Right lobe of liver (tissue), 6 donors: ENCODE measurements around the gene CDKAL1. TPM values are rescaled to one million over a fixed set of nuclear protein-coding genes. Genes with fewer than 3 reads are reported as not detected.

Experiments
- ATAC-seq, 4 donors: fragments of 200-7000 bp; cut with Tn5 transposase; one replicate each; pipeline ENCODE4 v1.9.1; 2020; ENCODE audit warnings: mild to moderate bottlenecking in 4 of 4, moderate library complexity in 4 of 4
- DNase-seq, 3 donors: peaks; one replicate each; pipeline ENCODE4 v3.0.0-alpha.2; 2020
- H3K27ac ChIP-seq, 3 donors: fragments of 200-600 bp; one replicate each; pipeline ENCODE4 v1.8.0; 2022
- H3K27me3 ChIP-seq, 2 donors: fragments of 200-600 bp; one replicate each; pipeline ENCODE4 v1.8.0; 2022
- H3K36me3 ChIP-seq, 4 donors: fragments of 200-600 bp; sonication (generic) in 1 of 4; one replicate each; pipeline versions ENCODE4 v1.5.1 to v1.8.0; 2017 to 2022; ENCODE audit warnings: control low read depth in 1 of 4
- H3K4me1 ChIP-seq, 4 donors: fragments of 200-600 bp; sonication (generic) in 1 of 4; one replicate each; pipeline versions ENCODE4 v1.5.1 to v1.8.0; 2017 to 2022; ENCODE audit warnings: control low read depth in 1 of 4
- H3K4me3 ChIP-seq, 3 donors: fragments of 200-600 bp; one replicate each; pipeline ENCODE4 v1.8.0; 2022
- H3K9me3 ChIP-seq, 4 donors: fragments of 200-600 bp; sonication (generic) in 1 of 4; one replicate each; pipeline versions ENCODE4 v1.5.1 to v1.8.0; 2017 to 2022; ENCODE audit warnings: control low read depth in 1 of 4
- CTCF ChIP-seq, 4 donors: fragments of 200-600 bp in 3 of 4; fragments of 450-650 bp in 1 of 4; IDR thresholded peaks; one replicate each; pipeline versions ENCODE4 v1.5.1 to v1.8.0; 2016 to 2022; ENCODE audit warnings: antibody characterized with exemption in 4 of 4, mild to moderate bottlenecking in 2 of 4
- POLR2A ChIP-seq: fragments of 450-650 bp; IDR thresholded peaks from one replicate; pipeline ENCODE4 v1.6.1; 2017; ENCODE audit warnings: antibody characterized with exemption, mild to moderate bottlenecking
- WGBS: methylation state at CpG from one replicate; pipeline ENCODE4 v1.1.6; 2018; ENCODE audit warnings: low coverage, low lambda C conversion rate; ENCODE audit not compliant: insufficient coverage; ENCODE audit errors: missing lambda C conversion rate; 5-methylcytosine and 5-hydroxymethylcytosine counted together
- intact Hi-C, 2 donors: fragments of 100-400 bp; cut with DNase I; formaldehyde crosslinking; loops; one replicate each; pipeline versions ENCODE4 v1.11.2 to v1.14.1; 2022
- total RNA-seq, 6 experiments: library from RNA; depleted of rRNA in 2 of 6; stranded (reverse); fragments of >200 nt in 2 of 6; fragmentation: NEBNext Ultra II Directional in 3 of 6; extraction: Animal tissue kit (Norgen Biotek cat#: 25700) in 3 of 6; gene quantifications; one replicate each; pipeline versions ENCODE4 v1.1.0 to v1.2.4, GENCODE V29; 2016 to 2023
- donor health status: DM: no; HTN: yes; CAD: no.
- donor health status: DM: no; HTN: no; CAD: no.
- donor health status: DM: no; HTN: no; CAD: no.
- donor health status: DM: no; HTN: yes; CAD: no.
- donor health status: DM: no; HTN: yes; CAD: no.

Gene CDKAL1
- total RNA-seq, 6 experiments from 2014 or later, result 4.5 to 7.0 (median 6.2) TPM

- Histone ChIP-seq H3K4me3 (no peak overlapping the region), H3K4me1 (peaks cover 0 to 17% (median 0%) of the 10 kb centered on the region in 4 donors), H3K9me3 (no peaks in the 10 kb centered on the region), H3K27ac (no peak overlapping the region), H3K27me3 (no peaks in the 10 kb centered on the region), H3K36me3 (no peaks in the 10 kb centered on the region)
- intact Hi-C loops, result no loop called here
- no peak for ATAC-seq
- TF ChIP-seq CTCF (IDR thresholded peaks at IDR 0.05) (no peak), POLR2A (no peak)
- WGBS, result 78% methylated on average over 2 of the region's 2 CpGs
- no peak for DNase-seq
Measured at GRCh38 chr6:21095462-21095861, 561.2 kb downstream of the CDKAL1 start.

DNA sequence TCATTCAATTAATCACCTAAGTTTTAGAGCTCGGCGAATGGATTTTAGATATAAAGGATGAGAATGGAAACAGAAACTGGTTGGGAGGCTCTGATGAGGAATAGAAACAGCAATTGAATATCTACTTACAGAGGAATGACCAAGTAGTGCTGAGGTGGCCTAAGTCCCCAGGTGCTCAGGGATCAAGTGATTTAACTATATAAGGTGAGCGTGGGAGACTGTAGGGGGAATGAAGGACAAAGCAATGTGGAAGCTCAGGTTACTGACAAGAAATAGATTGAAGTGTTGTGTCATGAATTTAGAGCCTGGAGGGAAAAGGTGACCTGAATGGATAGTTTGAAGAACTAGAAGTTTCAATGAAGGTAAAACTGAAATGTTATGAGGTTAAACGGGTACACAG, 563.9 kb downstream of the CDKAL1 start:
- no peaks in the 10 kb centered on the region for H3K27me3 ChIP-seq
- no peak overlapping the region for H3K4me3 ChIP-seq
- TF ChIP-seq CTCF (IDR thresholded peaks at IDR 0.05), result no peak
- TF ChIP-seq POLR2A, result no peak
- 98% methylated on average over 4 of the region's 4 CpGs for WGBS
- H3K9me3 ChIP-seq, result no peaks in the 10 kb centered on the region
- ATAC-seq (no peak), DNase-seq (no peak)
- intact Hi-C loops, result no loop called here
- H3K27ac ChIP-seq, result no peak overlapping the region
- no peaks in the 10 kb centered on the region for H3K36me3 ChIP-seq
- H3K4me1 ChIP-seq, result peaks cover 0 to 22% (median 0%) of the 10 kb centered on the region in 4 donors

DNA sequence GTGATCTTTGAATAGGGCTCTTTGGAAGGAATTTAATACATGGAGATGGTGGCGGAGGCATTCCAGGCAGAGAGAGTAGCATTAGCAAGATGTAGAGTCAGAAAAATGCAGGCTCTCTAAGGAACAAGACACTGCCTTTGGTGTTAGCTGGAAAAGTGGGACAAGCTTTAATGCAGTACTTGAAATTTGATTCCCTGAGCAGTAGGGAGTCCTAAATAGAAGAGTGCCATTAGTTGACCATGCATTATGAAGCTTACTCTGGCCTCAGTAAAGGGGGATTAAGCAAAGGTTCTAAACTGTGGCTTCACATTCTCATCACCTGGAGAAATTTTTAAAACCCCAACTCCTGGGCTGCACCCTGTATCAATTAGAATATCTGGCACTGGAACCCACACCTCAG, 564.5 kb downstream of the CDKAL1 start:
- ATAC-seq, result no peak
- no peak for DNase-seq
- intact Hi-C loops, result no loop called here
- peaks cover 0 to 25% (median 2%) of the 10 kb centered on the region in 4 donors for H3K4me1 ChIP-seq
- TF ChIP-seq CTCF (IDR thresholded peaks at IDR 0.05) (no peak), POLR2A (no peak)
- H3K36me3 ChIP-seq, result no peaks in the 10 kb centered on the region
- no peaks in the 10 kb centered on the region for H3K9me3 ChIP-seq
- H3K4me3 ChIP-seq, result no peak overlapping the region
- WGBS, result 100% methylated on average over 1 of the region's 1 CpG
- H3K27me3 ChIP-seq, result no peaks in the 10 kb centered on the region
- peak overlapping the region in 1 of 3 donors; percentile 69 for H3K27ac ChIP-seq

GRCh38 chr6:21099338-21100314, 565.4 kb downstream of the CDKAL1 start:
- TF ChIP-seq CTCF (IDR thresholded peaks at IDR 0.05) (no peak), POLR2A (no peak)

More at GRCh38 chr6:21099338-21100314, 565.4 kb downstream of the CDKAL1 start:
- ATAC-seq (peak; percentile 80 to 85 (median 80)), DNase-seq (no peak)
- Histone ChIP-seq H3K4me1 (peaks cover 0 to 25% (median 2%) of the 10 kb centered on the region in 4 donors), H3K36me3 (no peaks in the 10 kb centered on the region), H3K4me3 (peak overlapping the region in 1 of 3 donors; percentile 5), H3K27me3 (no peaks in the 10 kb centered on the region), H3K9me3 (no peaks in the 10 kb centered on the region), H3K27ac (peak overlapping the region in 1 of 3 donors; percentile 69)
- intact Hi-C loops, result no loop called here
- WGBS, result 49% methylated on average over 7 of the region's 7 CpGs
